ENCODE results near the gene KLHL3. TPM values are rescaled to one million over a fixed set of nuclear protein-coding genes. Genes with fewer than 3 reads are reported as not detected.

KLHL3 gene
- total and polyA plus RNA-seq, 7 experiments from 2014 or later, result 4.6 to 47.3 (median 17.8) TPM

DNA sequence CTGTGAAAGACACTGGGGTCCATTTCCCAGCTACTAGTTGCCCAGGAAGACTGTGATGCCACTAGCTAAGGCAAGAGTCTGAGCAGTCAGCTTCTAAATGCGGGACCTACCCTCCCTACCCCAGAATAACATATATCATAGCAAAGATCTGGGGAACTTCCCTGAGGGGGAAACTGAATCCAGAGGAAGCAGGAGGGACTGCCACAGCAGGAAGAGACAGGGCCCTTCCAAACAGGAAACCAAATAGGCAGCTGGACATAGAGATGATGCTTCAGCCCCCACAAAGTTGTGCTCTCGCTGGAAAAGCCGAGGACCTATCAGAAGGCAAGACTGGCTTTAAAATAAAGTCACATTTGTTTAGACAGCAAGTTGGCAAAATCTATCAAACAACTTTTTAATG is 51.1 kb downstream of the KLHL3 start:
- no peaks in the 10 kb centered on the region for H3K4me1 ChIP-seq (ENCODE audit: control insufficient read depth in 2 of 2, insufficient read depth in 2 of 2, low read length in 2 of 2)
- Mint-ChIP-seq H3K36me3 (peaks cover 8 to 67% (median 30%) of the 10 kb centered on the region in 5 donors), H3K27me3 (no peaks in the 10 kb centered on the region), H3K27ac (no peak overlapping the region), H3K4me3 (no peak overlapping the region), H3K9me3 (peaks cover 0 to 3% (median 0%) of the 10 kb centered on the region in 11 donors), H3K4me1 (peaks cover 0 to 16% (median 3%) of the 10 kb centered on the region in 7 donors)
- ChIA-PET POLR2A (interaction anchor here (1.0 to 2.4 kb wide), 2 partner anchors 10 to 52 kb away, joined by 4 to 6 read pairs; partner anchors contain the start of gene KLHL3), CTCF (interaction anchor here (1.9 to 4.2 kb wide), 2 partner anchors 10 to 57 kb away, joined by 9 to 14 read pairs; no protein-coding TSS in a partner anchor)
- H3K4me3 ChIP-seq (ENCODE audit: low read length), result no peak overlapping the region
- H3K27ac ChIP-seq (ENCODE audit: low read depth, low read length), result no peak overlapping the region
- intact Hi-C loops (cut with micrococcal nuclease), result no loop called here
- DNase-seq (no peak), ATAC-seq (no peak)
- H3K27me3 ChIP-seq (ENCODE audit: control insufficient read depth in 2 of 2, insufficient read depth in 2 of 2, low read length in 2 of 2), result no peaks in the 10 kb centered on the region
- H3K36me3 ChIP-seq (ENCODE audit: control insufficient read depth in 2 of 3, insufficient read depth in 3 of 3, low read length in 3 of 3), result peaks cover 0 to 37% (median 0%) of the 10 kb centered on the region in 3 experiments
- no peaks in the 10 kb centered on the region for H3K9me3 ChIP-seq (ENCODE audit: control insufficient read depth in 2 of 3, low read length in 3 of 3)

DNA sequence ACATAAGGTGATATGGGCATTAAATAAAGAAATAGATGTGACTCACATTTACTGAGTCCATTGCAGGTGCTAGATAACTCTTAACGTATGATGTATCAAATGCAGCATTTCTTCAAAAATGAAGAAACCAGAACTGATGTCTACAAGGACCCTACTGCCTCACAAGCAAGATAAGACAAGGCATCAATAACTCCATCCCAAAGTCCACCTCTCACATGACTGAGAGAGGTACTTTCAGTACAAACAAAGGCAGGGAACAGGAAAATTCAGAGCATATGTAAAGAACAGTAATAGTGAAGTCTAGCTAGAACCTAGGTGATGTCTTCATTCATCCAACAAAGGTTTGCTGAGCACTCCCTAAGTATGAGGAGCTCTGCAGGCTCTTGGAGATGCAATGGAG is 54.7 kb downstream of the KLHL3 start:
- Histone ChIP-seq H3K36me3 (ENCODE audit: control insufficient read depth in 2 of 3, insufficient read depth in 3 of 3, low read length in 3 of 3) (peaks cover 0 to 38% (median 0%) of the 10 kb centered on the region in 3 experiments), H3K27ac (ENCODE audit: low read depth, low read length) (no peak overlapping the region), H3K4me1 (ENCODE audit: control insufficient read depth in 2 of 2, insufficient read depth in 2 of 2, low read length in 2 of 2) (no peaks in the 10 kb centered on the region), H3K9me3 (ENCODE audit: control insufficient read depth in 2 of 3, low read length in 3 of 3) (no peaks in the 10 kb centered on the region), H3K27me3 (ENCODE audit: control insufficient read depth in 2 of 2, insufficient read depth in 2 of 2, low read length in 2 of 2) (no peaks in the 10 kb centered on the region), H3K4me3 (ENCODE audit: low read length) (no peak overlapping the region)
- ATAC-seq, result no peak
- H3K27ac Mint-ChIP-seq, result no peak overlapping the region
- DNase-seq, result no peak
- no peaks in the 10 kb centered on the region for H3K27me3 Mint-ChIP-seq
- CTCF ChIA-PET, result no interaction called here
- POLR2A ChIA-PET, result interaction anchor here (0.8 kb wide), 1 partner anchor 64 kb away, joined by 5 read pairs; no protein-coding TSS in a partner anchor
- H3K4me1 Mint-ChIP-seq, result peaks cover 0 to 10% (median 3%) of the 10 kb centered on the region in 7 donors
- H3K4me3 Mint-ChIP-seq, result no peak overlapping the region
- peaks cover 3 to 77% (median 32%) of the 10 kb centered on the region in 5 donors for H3K36me3 Mint-ChIP-seq
- intact Hi-C loops (cut with micrococcal nuclease), result no loop called here
- no peaks in the 10 kb centered on the region for H3K9me3 Mint-ChIP-seq

DNA sequence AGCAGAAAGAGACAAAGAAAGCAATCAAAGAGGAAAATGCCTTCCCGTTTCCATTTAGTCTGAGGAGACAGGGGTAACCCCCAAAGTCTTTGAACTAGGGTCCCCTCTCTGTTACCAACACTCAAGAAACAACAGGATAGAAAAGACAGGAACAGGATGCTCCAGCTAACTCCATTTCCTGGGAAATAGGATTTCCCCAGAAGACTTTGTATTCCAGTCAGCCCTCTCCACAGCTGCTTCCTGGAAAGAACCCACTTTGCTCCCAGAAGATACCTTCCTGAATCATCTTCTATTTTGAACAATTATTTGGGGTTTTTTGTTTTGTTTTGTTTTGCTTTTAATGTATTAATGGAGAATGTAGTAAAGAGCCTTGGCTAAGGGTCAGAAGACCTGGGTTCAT is 56.0 kb downstream of the KLHL3 start:
- H3K4me3 ChIP-seq (ENCODE audit: low read length), result no peak overlapping the region
- POLR2A ChIA-PET, result interaction anchor here (1.1 kb wide), 1 partner anchor 16 kb away, joined by 5 read pairs; no protein-coding TSS in a partner anchor
- H3K4me1 Mint-ChIP-seq, result peaks cover 0 to 4% (median 0%) of the 10 kb centered on the region in 7 donors
- intact Hi-C loops (cut with micrococcal nuclease), result no loop called here
- DNase-seq, result no peak
- CTCF ChIA-PET, result interaction anchor here (1.5 to 1.7 kb wide), 2 partner anchors 20 to 62 kb away, joined by 3 to 7 read pairs; no protein-coding TSS in a partner anchor
- no peaks in the 10 kb centered on the region for H3K27me3 ChIP-seq (ENCODE audit: control insufficient read depth in 2 of 2, insufficient read depth in 2 of 2, low read length in 2 of 2)
- no peaks in the 10 kb centered on the region for H3K27me3 Mint-ChIP-seq
- peaks cover 3 to 73% (median 28%) of the 10 kb centered on the region in 5 donors for H3K36me3 Mint-ChIP-seq
- H3K9me3 ChIP-seq (ENCODE audit: control insufficient read depth in 2 of 3, low read length in 3 of 3), result no peaks in the 10 kb centered on the region
- peak overlapping the region in 1 of 9 donors; percentile 12 for H3K27ac Mint-ChIP-seq
- H3K27ac ChIP-seq (ENCODE audit: low read depth, low read length), result no peak overlapping the region
- no peaks in the 10 kb centered on the region for H3K9me3 Mint-ChIP-seq
- H3K4me1 ChIP-seq (ENCODE audit: control insufficient read depth in 2 of 2, insufficient read depth in 2 of 2, low read length in 2 of 2), result no peaks in the 10 kb centered on the region
- no peak for ATAC-seq
- peaks cover 0 to 31% (median 0%) of the 10 kb centered on the region in 3 experiments for H3K36me3 ChIP-seq (ENCODE audit: control insufficient read depth in 2 of 3, insufficient read depth in 3 of 3, low read length in 3 of 3)
- H3K4me3 Mint-ChIP-seq, result no peak overlapping the region

DNA sequence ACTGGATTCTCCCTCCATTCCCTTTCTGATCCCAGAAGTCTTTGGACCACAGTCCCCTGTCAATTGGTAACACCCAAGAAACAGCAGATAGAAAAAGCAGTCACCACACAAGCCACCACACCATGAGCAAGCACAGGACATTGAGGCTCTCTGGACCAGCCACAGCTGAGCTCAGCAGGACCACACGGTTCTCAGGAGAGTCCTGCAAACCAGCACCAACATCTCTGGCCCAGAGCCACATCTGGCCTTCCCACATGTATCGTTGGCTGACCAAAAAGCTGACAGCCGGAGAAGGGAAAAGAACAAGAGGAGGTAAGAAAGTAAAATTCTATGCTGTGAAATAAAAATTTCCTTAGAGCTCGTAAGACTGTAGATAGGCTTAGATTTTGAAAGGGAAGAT is 56.7 kb downstream of the KLHL3 start:
- ChIA-PET POLR2A (interaction anchor here (1.1 kb wide), 1 partner anchor 16 kb away, joined by 5 read pairs; no protein-coding TSS in a partner anchor), CTCF (interaction anchor here (0.8 to 1.7 kb wide), 3 partner anchors 19 to 62 kb away, joined by 3 to 7 read pairs (median 3); no protein-coding TSS in a partner anchor)
- Histone ChIP-seq H3K27ac (ENCODE audit: low read depth, low read length) (no peak overlapping the region), H3K9me3 (ENCODE audit: control insufficient read depth in 2 of 3, low read length in 3 of 3) (no peaks in the 10 kb centered on the region), H3K36me3 (ENCODE audit: control insufficient read depth in 2 of 3, insufficient read depth in 3 of 3, low read length in 3 of 3) (peaks cover 0 to 25% (median 0%) of the 10 kb centered on the region in 3 experiments), H3K4me1 (ENCODE audit: control insufficient read depth in 2 of 2, insufficient read depth in 2 of 2, low read length in 2 of 2) (no peaks in the 10 kb centered on the region), H3K27me3 (ENCODE audit: control insufficient read depth in 2 of 2, insufficient read depth in 2 of 2, low read length in 2 of 2) (no peaks in the 10 kb centered on the region), H3K4me3 (ENCODE audit: low read length) (no peak overlapping the region)
- H3K27ac Mint-ChIP-seq, result peak overlapping the region in 1 of 9 donors; percentile 18
- DNase-seq (no peak), ATAC-seq (no peak)
- peaks cover 3 to 70% (median 28%) of the 10 kb centered on the region in 5 donors for H3K36me3 Mint-ChIP-seq
- intact Hi-C loops (cut with micrococcal nuclease), result no loop called here
- no peaks in the 10 kb centered on the region for H3K9me3 Mint-ChIP-seq
- H3K27me3 Mint-ChIP-seq, result no peaks in the 10 kb centered on the region
- peaks cover 0 to 4% (median 0%) of the 10 kb centered on the region in 7 donors for H3K4me1 Mint-ChIP-seq
- no peak overlapping the region for H3K4me3 Mint-ChIP-seq

DNA sequence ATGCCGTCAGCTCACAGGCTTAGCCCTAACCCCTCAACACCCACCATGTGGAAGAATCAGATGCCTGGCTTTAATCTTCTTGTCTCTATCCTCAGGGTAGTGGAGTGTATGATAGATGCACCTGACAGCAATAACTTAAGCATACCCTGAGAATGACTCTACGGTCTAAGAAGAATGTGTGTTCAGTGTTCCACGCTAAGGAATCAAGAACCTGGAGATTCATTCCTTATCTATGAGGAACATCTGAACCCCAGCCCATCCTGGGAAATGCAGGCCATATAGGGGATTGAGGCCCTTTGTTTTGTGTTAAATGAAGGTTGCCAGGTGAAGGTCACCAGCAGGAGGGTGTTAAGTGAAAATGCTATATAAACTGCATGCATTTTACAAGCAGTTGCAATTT is 63.0 kb downstream of the KLHL3 start:
- Histone ChIP-seq H3K27ac (ENCODE audit: low read depth, low read length) (no peak overlapping the region), H3K9me3 (ENCODE audit: control insufficient read depth in 2 of 3, low read length in 3 of 3) (no peaks in the 10 kb centered on the region), H3K4me1 (ENCODE audit: control insufficient read depth in 2 of 2, insufficient read depth in 2 of 2, low read length in 2 of 2) (no peaks in the 10 kb centered on the region), H3K27me3 (ENCODE audit: control insufficient read depth in 2 of 2, insufficient read depth in 2 of 2, low read length in 2 of 2) (no peaks in the 10 kb centered on the region), H3K4me3 (ENCODE audit: low read length) (no peak overlapping the region), H3K36me3 (ENCODE audit: control insufficient read depth in 2 of 3, insufficient read depth in 3 of 3, low read length in 3 of 3) (peaks cover 0 to 14% (median 0%) of the 10 kb centered on the region in 3 experiments)
- ChIA-PET CTCF (no interaction called here), POLR2A (no interaction called here)
- no peak for DNase-seq
- intact Hi-C loops (cut with micrococcal nuclease), result no loop called here
- H3K4me3 Mint-ChIP-seq, result no peak overlapping the region
- no peaks in the 10 kb centered on the region for H3K27me3 Mint-ChIP-seq
- H3K27ac Mint-ChIP-seq, result peak overlapping the region in 1 of 9 donors; percentile 54
- no peaks in the 10 kb centered on the region for H3K9me3 Mint-ChIP-seq
- peaks cover 1 to 57% (median 23%) of the 10 kb centered on the region in 5 donors for H3K36me3 Mint-ChIP-seq
- H3K4me1 Mint-ChIP-seq, result peaks cover 0 to 5% (median under 1%) of the 10 kb centered on the region in 7 donors
- ATAC-seq, result no peak

DNA sequence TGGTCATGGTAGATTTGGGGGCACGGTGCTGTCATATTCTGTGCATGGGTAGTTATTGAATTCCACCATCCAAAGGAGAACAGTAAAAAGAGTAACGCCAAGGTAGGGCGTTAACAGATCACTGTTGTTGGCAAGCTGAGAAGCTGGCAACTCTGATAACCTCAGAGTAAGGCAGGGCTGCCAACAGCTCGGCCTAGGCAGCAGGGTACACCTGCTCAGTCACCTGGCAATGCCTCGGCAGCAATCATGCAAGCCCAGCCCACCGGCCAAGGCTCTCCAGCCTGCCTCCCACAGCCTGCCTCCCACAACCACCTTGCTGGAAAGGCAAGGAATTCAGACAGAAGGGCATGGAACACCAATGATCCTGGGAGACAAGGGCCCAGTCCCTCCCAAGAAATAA is 63.9 kb downstream of the KLHL3 start:
- intact Hi-C loops (cut with micrococcal nuclease), result no loop called here
- DNase-seq, result no peak
- ATAC-seq, result no peak
- no peaks in the 10 kb centered on the region for H3K4me1 ChIP-seq (ENCODE audit: control insufficient read depth in 2 of 2, insufficient read depth in 2 of 2, low read length in 2 of 2)
- no peaks in the 10 kb centered on the region for H3K9me3 ChIP-seq (ENCODE audit: control insufficient read depth in 2 of 3, low read length in 3 of 3)
- no peaks in the 10 kb centered on the region for H3K27me3 ChIP-seq (ENCODE audit: control insufficient read depth in 2 of 2, insufficient read depth in 2 of 2, low read length in 2 of 2)
- H3K4me3 ChIP-seq (ENCODE audit: low read length), result no peak overlapping the region
- peaks cover 0 to 9% (median 0%) of the 10 kb centered on the region in 3 experiments for H3K36me3 ChIP-seq (ENCODE audit: control insufficient read depth in 2 of 3, insufficient read depth in 3 of 3, low read length in 3 of 3)
- H3K4me3 Mint-ChIP-seq, result no peak overlapping the region
- ChIA-PET CTCF (interaction anchor here (1.7 kb wide), 1 partner anchor 71 kb away, joined by 5 read pairs; no protein-coding TSS in a partner anchor), POLR2A (no interaction called here)
- no peak overlapping the region for H3K27ac ChIP-seq (ENCODE audit: low read depth, low read length)
- H3K36me3 Mint-ChIP-seq, result peaks cover 1 to 51% (median 21%) of the 10 kb centered on the region in 5 donors
- H3K27me3 Mint-ChIP-seq, result no peaks in the 10 kb centered on the region
- H3K27ac Mint-ChIP-seq, result no peak overlapping the region
- no peaks in the 10 kb centered on the region for H3K9me3 Mint-ChIP-seq
- H3K4me1 Mint-ChIP-seq, result peaks cover under 1 to 13% (median 5%) of the 10 kb centered on the region in 7 donors

Data from naive thymus-derived CD4-positive, alpha-beta T cell (primary cell).